OCI-LY3 (cell line): ENCODE data around the gene ZAR1.

Experiments
- H2AFZ ChIP-seq: fragments of 200-600, 300-600 bp; shearing (Covaris generic); 2 replicates; pipeline ENCODE4 v1.6.0; 2014; ENCODE audit warnings: antibody characterized with exemption, low read depth, low read length
- H3K27ac ChIP-seq: fragments of 200-600, 300-600 bp; sonication (generic); 2 replicates; pipeline ENCODE4 v1.5.1; 2014; ENCODE audit warnings: mild to moderate bottlenecking, low read length, moderate library complexity, mixed read lengths
- H3K27me3 ChIP-seq: fragments of 200-600, 300-600 bp; sonication (generic); 2 replicates; pipeline ENCODE4 v1.6.1; 2014; ENCODE audit warnings: low read depth, low read length, mixed read lengths
- H3K36me3 ChIP-seq: fragments of 200-600, 300-600 bp; sonication (generic); replicated peaks from 2 replicates; pipeline ENCODE3; 2014; ENCODE audit warnings: low read depth, low read length, mixed read lengths
- H3K4me1 ChIP-seq: fragments of 300-600, 200-600 bp; sonication (generic); 2 replicates; pipeline ENCODE4 v1.6.1; 2014; ENCODE audit warnings: low read length, mixed read lengths
- H3K4me2 ChIP-seq: fragments of 200-600, 300-600 bp; sonication (generic); 2 replicates; pipeline ENCODE4 v1.6.1; 2014; ENCODE audit warnings: low read length, mixed read lengths
- H3K4me3 ChIP-seq: fragments of 300-600, 200-600 bp; sonication (generic); 2 replicates; pipeline ENCODE4 v1.5.1; 2014; ENCODE audit warnings: antibody characterized with exemption, mild to moderate bottlenecking, low read length, moderate library complexity
- H3K79me2 ChIP-seq: fragments of 300-600, 200-600 bp; shearing (Covaris generic); 2 replicates; pipeline ENCODE4 v1.6.1; 2014; ENCODE audit warnings: mild to moderate bottlenecking, low read length, mixed read lengths
- H3K9ac ChIP-seq: fragments of 300-600, 200-600 bp; shearing (Covaris generic); 2 replicates; pipeline ENCODE4 v1.6.0; 2014; ENCODE audit warnings: mild to moderate bottlenecking, low read length, moderate library complexity
- H3K9me3 ChIP-seq: fragments of 200-600, 300-600 bp; shearing (Covaris generic); 2 replicates; pipeline ENCODE4 v1.6.1; 2014; ENCODE audit warnings: low read length, mixed read lengths; ENCODE audit not compliant: insufficient read depth
- H4K20me1 ChIP-seq: fragments of 200-600, 300-600 bp; sonication (generic); 2 replicates; pipeline ENCODE4 v1.6.1; 2016; ENCODE audit warnings: low read length, mixed read lengths; ENCODE audit not compliant: insufficient read depth
- EZH2phosphoT487 ChIP-seq: fragments of 200-600 bp; shearing (Covaris generic); IDR thresholded peaks from 2 replicates; pipeline ENCODE4 v1.6.1; 2018; ENCODE audit warnings: antibody characterized with exemption, mixed run types, low read depth
- TF ChIP-seq, protein P1 (sequence below): fragments of 200-600, 300-600 bp; sonication (generic); IDR thresholded peaks from 2 replicates; pipeline ENCODE4 v1.5.1; 2014; ENCODE audit warnings: antibody characterized with exemption, low read length, low read depth

The ZAR1 gene

DNA sequence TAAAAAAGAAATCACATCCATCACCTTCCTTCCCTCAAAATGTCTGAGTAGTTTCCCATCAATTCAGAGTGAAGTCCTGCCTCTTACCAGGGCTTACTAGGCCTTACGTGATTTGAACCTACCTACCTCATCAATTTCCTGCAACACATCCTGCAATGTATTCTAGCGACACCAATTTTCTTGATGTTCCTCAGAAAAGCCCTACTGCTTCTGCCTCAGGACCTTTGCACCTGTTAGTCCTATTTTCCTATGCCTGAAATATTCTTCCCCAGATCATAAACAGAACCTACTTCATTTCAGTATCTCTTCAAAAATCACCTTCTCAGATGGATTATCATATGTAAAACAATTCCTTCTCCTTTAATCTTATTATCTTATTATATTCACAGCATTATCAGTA, 52.8 kb downstream of the ZAR1 start:
- Histone ChIP-seq H3K9me3 (no peaks in the 10 kb centered on the region), H3K4me3 (no peak overlapping the region), H3K4me2 (no peak overlapping the region), H3K27ac (no peak overlapping the region), H3K4me1 (no peaks in the 10 kb centered on the region), H3K36me3 (peaks cover 39% of the 10 kb centered on the region), H3K9ac (no peak overlapping the region), H2AFZ (no peak overlapping the region), H4K20me1 (no peaks in the 10 kb centered on the region), H3K27me3 (no peaks in the 10 kb centered on the region), H3K79me2 (no peaks in the 10 kb centered on the region)
- TF ChIP-seq, protein P1, sequence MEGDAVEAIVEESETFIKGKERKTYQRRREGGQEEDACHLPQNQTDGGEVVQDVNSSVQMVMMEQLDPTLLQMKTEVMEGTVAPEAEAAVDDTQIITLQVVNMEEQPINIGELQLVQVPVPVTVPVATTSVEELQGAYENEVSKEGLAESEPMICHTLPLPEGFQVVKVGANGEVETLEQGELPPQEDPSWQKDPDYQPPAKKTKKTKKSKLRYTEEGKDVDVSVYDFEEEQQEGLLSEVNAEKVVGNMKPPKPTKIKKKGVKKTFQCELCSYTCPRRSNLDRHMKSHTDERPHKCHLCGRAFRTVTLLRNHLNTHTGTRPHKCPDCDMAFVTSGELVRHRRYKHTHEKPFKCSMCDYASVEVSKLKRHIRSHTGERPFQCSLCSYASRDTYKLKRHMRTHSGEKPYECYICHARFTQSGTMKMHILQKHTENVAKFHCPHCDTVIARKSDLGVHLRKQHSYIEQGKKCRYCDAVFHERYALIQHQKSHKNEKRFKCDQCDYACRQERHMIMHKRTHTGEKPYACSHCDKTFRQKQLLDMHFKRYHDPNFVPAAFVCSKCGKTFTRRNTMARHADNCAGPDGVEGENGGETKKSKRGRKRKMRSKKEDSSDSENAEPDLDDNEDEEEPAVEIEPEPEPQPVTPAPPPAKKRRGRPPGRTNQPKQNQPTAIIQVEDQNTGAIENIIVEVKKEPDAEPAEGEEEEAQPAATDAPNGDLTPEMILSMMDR: no peak
- TF ChIP-seq EZH2phosphoT487: no peak

DNA sequence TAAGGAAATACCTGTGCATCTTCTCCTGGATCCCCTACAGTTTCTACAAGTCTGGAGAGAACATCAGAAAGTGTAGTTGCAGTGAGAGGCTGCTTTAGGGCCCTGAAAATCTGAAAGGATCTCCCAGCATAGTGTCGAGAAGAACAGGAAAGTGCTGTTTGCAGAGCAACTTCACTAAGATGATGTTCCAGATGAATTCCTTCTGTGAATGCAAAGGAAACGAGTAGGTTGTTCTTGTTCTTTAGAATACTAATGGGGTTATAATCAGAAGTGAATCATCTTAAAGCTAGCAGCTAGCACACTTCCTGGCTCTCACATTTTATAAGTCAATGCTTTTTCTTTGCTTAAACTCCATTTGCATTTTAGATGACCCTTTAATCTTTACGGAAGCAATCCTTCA, 53.7 kb downstream of the ZAR1 start:
- no peaks in the 10 kb centered on the region for H3K79me2 ChIP-seq
- H2AFZ ChIP-seq: no peak overlapping the region
- H3K9me3 ChIP-seq: no peaks in the 10 kb centered on the region
- H3K9ac ChIP-seq: no peak overlapping the region
- H3K27ac ChIP-seq: no peak overlapping the region
- TF ChIP-seq, protein P1: no peak
- TF ChIP-seq EZH2phosphoT487: no peak
- H3K4me2 ChIP-seq: no peak overlapping the region
- peaks cover 45% of the 10 kb centered on the region for H3K36me3 ChIP-seq
- H3K4me1 ChIP-seq: no peaks in the 10 kb centered on the region
- H3K27me3 ChIP-seq: no peaks in the 10 kb centered on the region
- no peak overlapping the region for H3K4me3 ChIP-seq
- H4K20me1 ChIP-seq: no peaks in the 10 kb centered on the region
